SK-N-SH (cell line): Measurements from ENCODE around the gene SNAI3. TPM values are rescaled to one million over a fixed set of nuclear protein-coding genes. Genes with fewer than 3 reads are reported as not detected.

ENCODE experiments used
- CTCF ChIA-PET: fragments of 300-600, 350-600 bp; formaldehyde crosslinking; extraction: SDS; loops from one replicate; lab custom pipeline; 2021; lab: Yijun Ruan, JAX
- POLR2A ChIA-PET: fragments of 350-600 bp; sonication (Branson Sonifier 250); formaldehyde crosslinking; extraction: SDS; loops from one replicate; lab custom pipeline; 2020; ENCODE audit warnings: antibody characterized with exemption, inconsistent platforms; lab: Yijun Ruan, JAX
- DNase-seq: peaks from one replicate; pipeline ENCODE4 v3.0.0; 2012
- H2AFZ ChIP-seq: fragments of 200-600 bp; sonication (generic); 2 replicates; pipeline ENCODE4 v1.8.1; 2016; ENCODE audit warnings: antibody characterized with exemption, mild to moderate bottlenecking, low read depth
- H3F3A ChIP-seq: fragments of 200-600 bp; sonication (generic); replicated peaks from 2 replicates; pipeline ENCODE3; 2016; ENCODE audit warnings: antibody characterized with exemption, mild to moderate bottlenecking; ENCODE audit not compliant: insufficient read depth
- H3K27ac ChIP-seq, 2 experiments: fragments of 200-500 bp in 1 of 2; fragments of 200-600 bp in 1 of 2; sonication (Bioruptor generic) in 1 of 2; sonication (generic), shearing (Covaris generic) in 1 of 2; 2 replicates each; pipeline versions ENCODE4 v1.5.1 to v1.6.1; 2014 to 2016; ENCODE audit warnings: low read depth in 2 of 2, inconsistent platforms in 1 of 2, low read length in 1 of 2, mild to moderate bottlenecking in 1 of 2, mixed read lengths in 1 of 2
- H3K27me3 ChIP-seq: fragments of 200-600 bp; sonication (generic), shearing (Covaris generic); 2 replicates; pipeline ENCODE4 v1.6.1; 2016; ENCODE audit warnings: mixed run types; ENCODE audit not compliant: insufficient read depth
- H3K36me3 ChIP-seq, 2 experiments: fragments of 200-500 bp in 1 of 2; fragments of 200-600 bp in 1 of 2; sonication (Bioruptor generic) in 1 of 2; sonication (generic) in 1 of 2; replicated peaks in 1 of 2; 2 replicates each; pipeline versions ENCODE3 to v1.5.1; 2014 to 2016; ENCODE audit warnings: low read length in 1 of 2, mild to moderate bottlenecking in 1 of 2; ENCODE audit not compliant: insufficient read depth in 2 of 2, control insufficient read depth in 1 of 2
- H3K4me1 ChIP-seq, 2 experiments: fragments of 200-500 bp in 1 of 2; fragments of 200-600 bp in 1 of 2; sonication (Bioruptor generic) in 1 of 2; sonication (generic), shearing (Covaris generic) in 1 of 2; 2 replicates each; pipeline versions ENCODE4 v1.5.1 to v1.6.1; 2014 to 2016; ENCODE audit warnings: low read depth in 1 of 2, low read length in 1 of 2, mixed run types in 1 of 2; ENCODE audit not compliant: insufficient read depth in 2 of 2, control insufficient read depth in 1 of 2
- H3K4me2 ChIP-seq: fragments of 200-600 bp; sonication (generic), shearing (Covaris generic); 2 replicates; pipeline ENCODE4 v1.6.1; 2017; ENCODE audit warnings: mixed run types
- H3K4me3 ChIP-seq, 2 experiments: fragments of 200-500 bp in 1 of 2; fragments of 200-600 bp in 1 of 2; sonication (Bioruptor generic) in 1 of 2; sonication (generic), shearing (Covaris generic) in 1 of 2; 2 replicates each; pipeline versions ENCODE4 v1.5.1 to v1.8.1; 2014 to 2016; ENCODE audit warnings: low read depth in 2 of 2, inconsistent platforms in 1 of 2, low read length in 1 of 2, mild to moderate bottlenecking in 1 of 2, mixed read lengths in 1 of 2, moderate library complexity in 1 of 2
- H3K79me2 ChIP-seq: fragments of 200-600 bp; sonication (generic); 2 replicates; pipeline ENCODE4 v1.8.1; 2017; ENCODE audit warnings: mild to moderate bottlenecking; ENCODE audit not compliant: insufficient read depth
- H3K9ac ChIP-seq: fragments of 200-600 bp; sonication (generic); 2 replicates; pipeline ENCODE4 v1.6.1; 2017; ENCODE audit warnings: mixed run types
- H3K9me2 ChIP-seq: fragments of 200-600 bp; sonication (generic); 2 replicates; pipeline ENCODE4 v1.6.1; 2017; ENCODE audit warnings: mixed run types
- H3K9me3 ChIP-seq: fragments of 200-600 bp; sonication (generic); 2 replicates; pipeline ENCODE4 v1.6.1; 2017; ENCODE audit warnings: mixed run types, mild to moderate bottlenecking, moderate library complexity
- H4K20me1 ChIP-seq: fragments of 200-600 bp; sonication (generic); 2 replicates; pipeline ENCODE4 v1.6.1; 2017; ENCODE audit warnings: mild to moderate bottlenecking, mixed run types; ENCODE audit not compliant: insufficient read depth
- CHD2 ChIP-seq: fragments of 150-350 bp; IDR thresholded peaks from 2 replicates; pipeline ENCODE4 v1.6.1; 2018; ENCODE audit warnings: low read length; ENCODE audit not compliant: partially characterized antibody
- EP300 ChIP-seq, 2 experiments: IDR thresholded peaks; 2 replicates each; pipeline versions ENCODE4 v1.4.0 to v1.6.1; 2012; ENCODE audit warnings: borderline replicate concordance in 1 of 2, low read depth in 1 of 2, low read length in 1 of 2
- EZH2phosphoT487 ChIP-seq: fragments of 200-600 bp; sonication (generic); IDR thresholded peaks from 2 replicates; pipeline ENCODE4 v1.6.1; 2017; ENCODE audit warnings: low read depth, mixed run types, mild to moderate bottlenecking, antibody characterized with exemption, moderate library complexity, borderline replicate concordance
- FOSL2 ChIP-seq: IDR thresholded peaks from 2 replicates; pipeline ENCODE4 v1.4.0; 2012; ENCODE audit warnings: low read depth, mild to moderate bottlenecking, moderate library complexity, borderline replicate concordance
- FOXJ3 ChIP-seq: sonication (generic); formaldehyde crosslinking; IDR thresholded peaks from 2 replicates; pipeline ENCODE4 v1.5.1; 2020; ENCODE audit warnings: mild to moderate bottlenecking, missing genetic modification reagents
- GATA2 ChIP-seq: sonication (generic); formaldehyde crosslinking; IDR thresholded peaks from 2 replicates; pipeline ENCODE4 v1.5.0; 2020; ENCODE audit warnings: mild to moderate bottlenecking, missing genetic modification reagents
- MXI1 ChIP-seq: IDR thresholded peaks from 2 replicates; pipeline ENCODE4 v1.6.1; 2012; ENCODE audit warnings: mild to moderate bottlenecking, low read depth, low read length, improper control_type of control experiment
- NFIC ChIP-seq: IDR thresholded peaks from 2 replicates; pipeline ENCODE4 v1.4.0; 2012; ENCODE audit warnings: borderline replicate concordance
- RFX5 ChIP-seq: IDR thresholded peaks from 2 replicates; pipeline ENCODE4 v1.6.1; 2012; ENCODE audit warnings: mild to moderate bottlenecking, improper control_type of control experiment, low read length
- WGBS: methylation state at CpG from one replicate; pipeline ENCODE4 v1.1.6; 2017; ENCODE audit warnings: low lambda C conversion rate; 5-methylcytosine and 5-hydroxymethylcytosine counted together
- polyA plus RNA-seq, 3 experiments: library from polyadenylated mRNA; depleted of rRNA; stranded (reverse); fragments of >200 nt; gene quantifications; 2 replicates each; pipeline ENCODE4 v1.2.3, GENCODE V29; 2012
- TF ChIP-seq, protein P1 (sequence below): fragments of 150-350 bp; IDR thresholded peaks from 2 replicates; pipeline ENCODE4 v1.6.1; 2017; ENCODE audit warnings: antibody characterized with exemption, low read length, low read depth, borderline replicate concordance

The SNAI3 gene
- polyA plus RNA-seq, 1 of the 3 experiments (the other 2 are of a cell fraction), result 0.03 TPM

DNA sequence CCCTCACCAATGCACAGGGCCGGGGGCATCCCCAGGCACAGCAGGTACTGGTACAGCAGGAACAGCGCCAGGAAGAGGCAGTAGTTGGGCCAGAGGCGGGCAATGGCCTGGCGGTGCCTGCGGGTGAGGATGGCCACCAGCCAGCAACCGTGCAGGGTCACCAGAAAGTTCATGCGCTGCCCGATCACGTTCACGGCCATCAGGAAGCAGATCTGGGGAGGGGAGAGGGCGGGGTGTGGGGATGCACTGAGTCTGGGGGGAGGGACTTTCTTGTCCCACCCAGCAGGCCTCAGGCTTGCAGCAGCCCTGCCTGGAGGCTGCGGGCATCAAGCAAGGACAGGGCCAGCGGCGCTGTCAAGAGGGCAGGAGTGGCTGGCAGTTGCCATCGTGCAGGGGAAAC lies 45.4 kb upstream of the SNAI3 start:
- Histone ChIP-seq H3K27ac (peak overlapping the region; percentile 51 to 71), H3K79me2 (peaks cover 11% of the 10 kb centered on the region; the same call in 1 of the 2 replicates), H3K4me1 (peaks cover 4 to 36% of the 10 kb centered on the region in 2 experiments; a peak in 2 of 4 replicates), H3K36me3 (peaks cover 0 to 32% of the 10 kb centered on the region in 2 experiments), H3K9me3 (no peaks in the 10 kb centered on the region), H4K20me1 (peaks cover 23% of the 10 kb centered on the region), H3K27me3 (no peaks in the 10 kb centered on the region), H3K9me2 (no peaks in the 10 kb centered on the region), H2AFZ (no peak overlapping the region), H3F3A (peaks cover 12% of the 10 kb centered on the region), H3K4me2 (peak overlapping the region; percentile 31; the same call in 1 of the 2 replicates), H3K4me3 (no peak overlapping the region; a peak in 1 of 4 replicates), H3K9ac (no peak overlapping the region)
- DNase-seq, result peak; percentile 93
- TF ChIP-seq RFX5 (no peak), NFIC (peak; percentile 59), GATA2 (0 out of 2 replicates have a peak, but pooled peaks have one; percentile 18)
- ChIA-PET POLR2A (no interaction called here), CTCF (interaction anchor here (1.4 to 17.4 kb wide), 2 partner anchors 12 to 28 kb away, joined by 5 to 540 read pairs; no protein-coding TSS in a partner anchor)
- WGBS, result 50% methylated on average over 12 of the region's 15 CpGs

DNA sequence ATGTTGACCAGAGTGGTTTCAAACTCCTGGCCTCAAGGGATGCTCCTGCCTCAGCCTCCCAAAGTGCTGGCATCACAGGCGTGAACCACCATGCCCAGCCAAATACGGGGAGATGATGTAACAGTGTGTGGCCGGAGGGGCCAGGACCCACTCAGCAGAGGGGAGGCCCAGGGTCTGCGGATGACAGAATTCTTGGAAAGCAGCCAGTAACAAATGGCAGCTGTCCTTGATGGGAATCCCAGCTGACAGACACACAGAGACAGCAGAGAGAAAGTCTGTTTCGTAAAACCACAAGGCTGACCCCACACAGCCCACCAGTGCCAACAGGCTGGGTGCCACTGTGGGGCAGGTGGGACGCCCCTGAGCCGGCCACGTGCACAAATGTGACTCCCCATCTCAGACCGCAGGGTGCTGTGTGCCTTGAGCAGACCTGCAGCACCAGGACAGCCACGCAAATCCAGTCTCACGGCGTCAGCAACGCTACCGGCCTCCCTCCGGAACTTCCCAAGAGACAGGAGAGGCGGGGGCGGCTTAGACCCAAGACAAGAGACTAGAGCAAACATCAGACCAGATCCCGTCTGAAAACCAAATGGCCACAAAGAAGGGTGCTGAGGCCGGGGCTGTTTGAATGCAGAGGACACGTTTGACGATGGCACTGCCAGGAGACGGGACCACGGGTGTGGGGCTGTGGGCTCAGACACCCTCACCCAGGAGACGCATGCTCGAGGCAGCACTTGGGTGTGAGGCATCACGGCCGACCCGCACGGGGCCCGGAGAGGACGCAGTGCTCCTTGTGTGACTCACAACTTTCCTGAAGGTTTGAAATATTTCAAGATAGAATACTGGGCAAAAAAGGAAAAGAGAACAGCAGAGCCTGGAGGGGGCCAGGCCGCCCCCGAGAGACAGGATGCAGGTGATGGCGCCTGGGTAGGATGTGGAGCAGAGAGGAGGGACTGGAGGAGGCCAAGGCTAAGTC lies 44.6 kb upstream of the SNAI3 start:
- DNase-seq, result peak; percentile 90
- no peak overlapping the region for H2AFZ ChIP-seq
- H3K27me3 ChIP-seq, result no peaks in the 10 kb centered on the region
- peaks cover under 1 to 37% of the 10 kb centered on the region in 2 experiments for H3K36me3 ChIP-seq
- no peaks in the 10 kb centered on the region for H3K9me3 ChIP-seq
- H3K4me3 ChIP-seq, result no peak overlapping the region; a peak in 1 of 4 replicates
- H3K4me1 ChIP-seq, result peaks cover 4 to 43% of the 10 kb centered on the region in 2 experiments; a peak in 2 of 4 replicates
- ChIA-PET POLR2A (no interaction called here), CTCF (no interaction called here)
- H3K27ac ChIP-seq, result peak overlapping the region; percentile 51 to 71
- no peaks in the 10 kb centered on the region for H3K9me2 ChIP-seq
- H3K9ac ChIP-seq, result no peak overlapping the region
- H3K4me2 ChIP-seq, result peak overlapping the region; percentile 31; the same call in 1 of the 2 replicates
- 50% methylated on average over 26 of the region's 34 CpGs for WGBS
- peaks cover 12% of the 10 kb centered on the region for H3F3A ChIP-seq
- H3K79me2 ChIP-seq, result peaks cover 9% of the 10 kb centered on the region; the same call in 1 of the 2 replicates
- peaks cover 23% of the 10 kb centered on the region for H4K20me1 ChIP-seq
- TF ChIP-seq EP300 (IDR thresholded peaks at IDR 0.05; ENCODE audit: borderline replicate concordance in 1 of 2, low read depth in 1 of 2, low read length in 1 of 2), result no peak
- TF ChIP-seq, protein P1, sequence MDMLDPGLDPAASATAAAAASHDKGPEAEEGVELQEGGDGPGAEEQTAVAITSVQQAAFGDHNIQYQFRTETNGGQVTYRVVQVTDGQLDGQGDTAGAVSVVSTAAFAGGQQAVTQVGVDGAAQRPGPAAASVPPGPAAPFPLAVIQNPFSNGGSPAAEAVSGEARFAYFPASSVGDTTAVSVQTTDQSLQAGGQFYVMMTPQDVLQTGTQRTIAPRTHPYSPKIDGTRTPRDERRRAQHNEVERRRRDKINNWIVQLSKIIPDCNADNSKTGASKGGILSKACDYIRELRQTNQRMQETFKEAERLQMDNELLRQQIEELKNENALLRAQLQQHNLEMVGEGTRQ, result no peak
- peak; percentile 49; the same call in 1 of the 2 replicates for TF ChIP-seq FOSL2
- TF ChIP-seq NFIC, result peak; percentile 57
- TF ChIP-seq FOXJ3 (CRISPR knock-in tag), result peak; percentile 44; the same call in 1 of the 2 replicates
- TF ChIP-seq EZH2phosphoT487, result no peak
- TF ChIP-seq CHD2, result peak; percentile 25
- peak; percentile 68 for TF ChIP-seq MXI1
